Trophoblast cell (in vitro differentiated cells and primary cell): ENCODE measurements around the gene TSC22D2.

Experiments
- DNase-seq, 2 donors: peaks; one replicate each; pipeline ENCODE4 v3.0.0-alpha.2; 2016
- H2AFZ ChIP-seq: 2 replicates; pipeline ENCODE4 v1.6.1; 2013; ENCODE audit warnings: low read length, moderate library complexity, mild to moderate bottlenecking; ENCODE audit not compliant: insufficient read depth, poor library complexity
- H2AK5ac ChIP-seq: 2 replicates; pipeline ENCODE4 v1.6.1; 2013; ENCODE audit warnings: mild to moderate bottlenecking, low read length
- H2BK120ac ChIP-seq: 2 replicates; pipeline ENCODE4 v1.6.1; 2013; ENCODE audit warnings: low read length, mild to moderate bottlenecking, moderate library complexity; ENCODE audit not compliant: insufficient read depth, poor library complexity
- H2BK12ac ChIP-seq: 2 replicates; pipeline ENCODE4 v1.6.1; 2013; ENCODE audit warnings: mild to moderate bottlenecking, low read length, moderate library complexity
- H2BK5ac ChIP-seq: 2 replicates; pipeline ENCODE4 v1.6.1; 2013; ENCODE audit warnings: low read length, low read depth, moderate library complexity, mild to moderate bottlenecking; ENCODE audit not compliant: poor library complexity
- H3K14ac ChIP-seq: 2 replicates; pipeline ENCODE4 v1.6.1; 2013; ENCODE audit warnings: mild to moderate bottlenecking, low read length
- H3K18ac ChIP-seq: 2 replicates; pipeline ENCODE4 v1.6.1; 2013; ENCODE audit warnings: mild to moderate bottlenecking, low read length
- H3K23ac ChIP-seq: 2 replicates; pipeline ENCODE4 v1.6.1; 2013; ENCODE audit warnings: low read length
- H3K27ac ChIP-seq: 2 replicates; pipeline ENCODE4 v1.5.1; 2013; ENCODE audit warnings: low read depth, mild to moderate bottlenecking, inconsistent platforms, low read length, moderate library complexity
- H3K27me3 ChIP-seq: 2 replicates; pipeline ENCODE4 v1.6.1; 2013; ENCODE audit warnings: inconsistent platforms, mild to moderate bottlenecking, low read length, moderate library complexity; ENCODE audit not compliant: insufficient read depth
- H3K36me3 ChIP-seq, 2 experiments: 1 replicate in 1 of 2; 2 replicates in 1 of 2; pipeline ENCODE4 v1.6.1; 2013; ENCODE audit warnings: low read length in 2 of 2, mild to moderate bottlenecking in 2 of 2, moderate library complexity in 1 of 2; ENCODE audit not compliant: insufficient read depth in 2 of 2, control insufficient read depth in 1 of 2
- H3K4ac ChIP-seq: 2 replicates; pipeline ENCODE4 v1.6.1; 2013; ENCODE audit warnings: low read depth, mild to moderate bottlenecking, low read length, moderate library complexity
- H3K4me1 ChIP-seq, 2 experiments: 1 replicate in 1 of 2; 2 replicates in 1 of 2; pipeline ENCODE4 v1.6.1; 2013; ENCODE audit warnings: low read length in 2 of 2, mild to moderate bottlenecking in 2 of 2, moderate library complexity in 1 of 2; ENCODE audit not compliant: insufficient read depth in 2 of 2, control insufficient read depth in 1 of 2
- H3K4me2 ChIP-seq: 2 replicates; pipeline ENCODE4 v1.6.1; 2013; ENCODE audit warnings: inconsistent platforms, mild to moderate bottlenecking, low read length, moderate library complexity
- H3K4me3 ChIP-seq: 2 replicates; pipeline ENCODE4 v1.5.1; 2013; ENCODE audit warnings: mild to moderate bottlenecking, low read depth, low read length, inconsistent platforms
- H3K79me1 ChIP-seq: one replicate; pipeline ENCODE4 v1.6.1; 2013; ENCODE audit warnings: low read length
- H3K79me2 ChIP-seq: 2 replicates; pipeline ENCODE4 v1.6.1; 2013; ENCODE audit warnings: low read length, mild to moderate bottlenecking; ENCODE audit not compliant: control insufficient read depth, insufficient read depth, poor library complexity
- H3K9ac ChIP-seq: 2 replicates; pipeline ENCODE4 v1.6.1; 2013; ENCODE audit warnings: mild to moderate bottlenecking, low read length
- H3K9me3 ChIP-seq: 2 replicates; pipeline ENCODE4 v1.6.1; 2013; ENCODE audit warnings: low read depth, mild to moderate bottlenecking, control low read depth, inconsistent platforms, low read length; ENCODE audit not compliant: insufficient read depth
- H4K12ac ChIP-seq: 2 replicates; pipeline ENCODE4 v1.6.1; 2013; ENCODE audit warnings: low read depth, mild to moderate bottlenecking, low read length, moderate library complexity
- H4K8ac ChIP-seq: 2 replicates; pipeline ENCODE4 v1.6.1; 2013; ENCODE audit warnings: low read depth, mild to moderate bottlenecking, low read length, moderate library complexity
- H4K91ac ChIP-seq: one replicate; pipeline ENCODE4 v1.6.1; 2013; ENCODE audit warnings: low read depth, mild to moderate bottlenecking, low read length, moderate library complexity
- WGBS: extraction: QIAGEN DNeasy Blood & Tissue Kit; methylation state at CpG from one replicate; pipeline ENCODE4 v1.1.7; 2013; ENCODE audit warnings: missing lambda C conversion rate; ENCODE audit not compliant: insufficient read length, insufficient coverage; ENCODE audit errors: extremely low coverage; 5-methylcytosine and 5-hydroxymethylcytosine counted together

Gene TSC22D2

DNA sequence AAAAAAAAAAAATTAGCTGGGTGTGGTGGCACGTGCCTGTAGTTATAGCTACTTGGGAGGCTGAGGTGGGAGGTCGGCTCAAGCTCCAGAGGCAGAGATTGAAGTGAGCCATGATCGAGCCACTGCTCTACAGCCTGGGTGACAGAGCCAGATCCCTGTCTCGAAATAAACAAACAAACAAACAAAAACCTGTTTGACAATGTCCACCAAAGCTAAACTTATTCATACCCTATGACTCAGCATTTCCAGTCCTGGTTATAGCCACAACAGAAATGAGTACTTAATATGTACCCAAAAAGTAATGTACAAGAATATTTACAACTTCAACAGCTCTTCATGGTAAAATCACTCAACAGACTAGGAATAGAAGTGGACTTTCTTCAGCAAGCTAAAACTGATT lies 107.1 kb downstream of the TSC22D2 start:
- Histone ChIP-seq H4K91ac (no peak overlapping the region), H2BK120ac (no peak overlapping the region), H2BK5ac (no peak overlapping the region), H3K4me1 (no peaks in the 10 kb centered on the region), H3K9ac (no peak overlapping the region), H4K8ac (no peak overlapping the region), H3K4ac (no peak overlapping the region), H3K4me2 (no peak overlapping the region), H3K4me3 (no peak overlapping the region), H2AFZ (no peak overlapping the region), H3K23ac (no peak overlapping the region), H3K14ac (no peak overlapping the region), H3K36me3 (peaks cover 0 to 2% of the 10 kb centered on the region in 2 experiments), H2AK5ac (no peak overlapping the region), H3K9me3 (no peaks in the 10 kb centered on the region), H3K18ac (no peak overlapping the region), H3K27me3 (no peaks in the 10 kb centered on the region), H3K27ac (no peak overlapping the region), H3K79me2 (no peaks in the 10 kb centered on the region), H2BK12ac (no peak overlapping the region), H3K79me1 (no peaks in the 10 kb centered on the region), H4K12ac (no peak overlapping the region)
- no CpG with 5 or more reads among the region's 4 CpGs for WGBS
- DNase-seq, result peak in 1 of 2 donors; percentile 47
